ENCODE results near the gene SUGCT.

GRCh38 chr7:40412323-40412722 lies 277.5 kb downstream of the SUGCT start:
- no peak for TF ChIP-seq POLR2A (IDR thresholded peaks at IDR 0.05)
- TF ChIP-seq CTCF (IDR thresholded peaks at IDR 0.05): no peak
